DOHH2 (cell line): Measurements from ENCODE around the gene SIVA1.

Source experiments
- EZH2phosphoT487 ChIP-seq: fragments of 200-600 bp; sonication (generic); IDR thresholded peaks from 2 replicates; pipeline ENCODE4 v1.6.1; 2017; ENCODE audit warnings: borderline replicate concordance, mild to moderate bottlenecking, antibody characterized with exemption, low read length, moderate library complexity, mixed read lengths
- TF ChIP-seq, protein P1 (sequence below): fragments of 200-600 bp; sonication (generic); IDR thresholded peaks from one replicate; pipeline ENCODE4 v1.5.1; 2014; ENCODE audit warnings: antibody characterized with exemption, mild to moderate bottlenecking, low read depth, low read length; ENCODE audit not compliant: poor library complexity, severe bottlenecking

DNA sequence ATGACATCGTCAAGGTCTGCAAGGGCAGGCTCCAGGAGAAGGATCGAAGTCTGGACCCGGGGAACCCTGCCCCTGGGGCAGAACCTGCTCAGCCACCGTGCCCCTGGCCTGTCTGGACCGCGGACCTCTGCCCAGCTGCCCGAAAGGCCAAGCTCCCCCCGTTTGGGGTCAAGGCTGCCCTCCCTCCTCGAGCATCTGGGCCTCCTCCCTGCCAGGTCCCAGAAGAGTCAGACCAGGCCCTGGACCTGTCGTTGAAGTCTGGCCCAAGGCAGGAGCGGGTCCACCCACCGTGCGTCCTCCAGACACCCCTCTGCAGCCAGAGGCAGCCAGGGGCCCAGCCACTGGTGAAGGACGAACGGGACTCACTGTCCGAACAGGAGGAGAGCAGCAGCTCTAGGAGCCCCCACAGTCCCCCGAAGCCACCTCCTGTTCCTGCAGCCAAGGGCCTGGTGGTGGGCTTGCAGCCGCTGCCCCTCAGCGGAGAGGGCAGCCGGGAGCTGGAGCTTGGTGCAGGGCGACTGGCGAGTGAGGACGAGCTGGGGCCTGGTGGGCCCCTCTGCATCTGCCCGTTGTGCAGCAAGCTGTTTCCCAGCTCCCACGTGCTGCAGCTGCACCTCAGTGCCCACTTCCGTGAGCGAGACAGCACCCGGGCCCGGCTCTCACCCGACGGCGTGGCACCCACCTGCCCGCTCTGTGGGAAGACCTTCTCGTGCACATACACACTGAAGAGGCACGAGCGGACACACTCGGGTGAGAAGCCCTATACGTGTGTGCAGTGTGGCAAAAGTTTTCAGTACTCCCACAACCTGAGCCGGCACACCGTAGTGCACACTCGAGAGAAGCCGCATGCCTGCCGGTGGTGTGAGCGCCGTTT lies 48.8 kb downstream of the SIVA1 start:
- TF ChIP-seq, protein P1, sequence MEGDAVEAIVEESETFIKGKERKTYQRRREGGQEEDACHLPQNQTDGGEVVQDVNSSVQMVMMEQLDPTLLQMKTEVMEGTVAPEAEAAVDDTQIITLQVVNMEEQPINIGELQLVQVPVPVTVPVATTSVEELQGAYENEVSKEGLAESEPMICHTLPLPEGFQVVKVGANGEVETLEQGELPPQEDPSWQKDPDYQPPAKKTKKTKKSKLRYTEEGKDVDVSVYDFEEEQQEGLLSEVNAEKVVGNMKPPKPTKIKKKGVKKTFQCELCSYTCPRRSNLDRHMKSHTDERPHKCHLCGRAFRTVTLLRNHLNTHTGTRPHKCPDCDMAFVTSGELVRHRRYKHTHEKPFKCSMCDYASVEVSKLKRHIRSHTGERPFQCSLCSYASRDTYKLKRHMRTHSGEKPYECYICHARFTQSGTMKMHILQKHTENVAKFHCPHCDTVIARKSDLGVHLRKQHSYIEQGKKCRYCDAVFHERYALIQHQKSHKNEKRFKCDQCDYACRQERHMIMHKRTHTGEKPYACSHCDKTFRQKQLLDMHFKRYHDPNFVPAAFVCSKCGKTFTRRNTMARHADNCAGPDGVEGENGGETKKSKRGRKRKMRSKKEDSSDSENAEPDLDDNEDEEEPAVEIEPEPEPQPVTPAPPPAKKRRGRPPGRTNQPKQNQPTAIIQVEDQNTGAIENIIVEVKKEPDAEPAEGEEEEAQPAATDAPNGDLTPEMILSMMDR, result no peak
- no peak for TF ChIP-seq EZH2phosphoT487
